Dedifferentiated amniotic fluid mesenchymal stem cell (primary cell): ENCODE results near the gene RPUSD4.

ENCODE experiments used
- DNase-seq: peaks from one replicate; pipeline ENCODE4 v3.0.0-alpha.2; 2016; ENCODE audit errors: extremely low spot score

The RPUSD4 gene

GRCh38 chr11:126157326-126158030 lies 54.0 kb downstream of the RPUSD4 start:
- no peak for DNase-seq

DNA sequence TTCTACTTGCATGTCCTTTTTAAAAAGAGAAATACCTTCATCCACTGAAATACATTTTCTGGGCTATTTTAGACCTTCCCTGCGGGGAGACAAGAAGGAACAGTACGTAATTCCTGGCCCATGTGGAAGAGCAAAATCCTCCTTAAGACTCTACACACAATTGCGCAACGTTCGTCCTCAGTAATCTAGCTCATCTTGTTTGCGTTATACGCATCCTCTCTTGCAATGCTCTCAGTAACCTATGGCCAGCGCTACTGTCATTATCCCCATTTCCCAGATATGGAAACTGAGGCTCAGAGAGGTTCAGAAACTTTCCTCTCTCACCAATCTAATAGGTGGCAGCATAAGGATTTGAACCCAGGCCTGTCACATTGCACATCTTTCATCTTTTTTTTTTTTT lies 54.6 kb downstream of the RPUSD4 start:
- no peak for DNase-seq

GRCh38 chr11:126155402-126156187 lies 55.9 kb downstream of the RPUSD4 start:
- DNase-seq = no peak

GRCh38 chr11:126154691-126155090 lies 56.8 kb downstream of the RPUSD4 start:
- DNase-seq = no peak

DNA sequence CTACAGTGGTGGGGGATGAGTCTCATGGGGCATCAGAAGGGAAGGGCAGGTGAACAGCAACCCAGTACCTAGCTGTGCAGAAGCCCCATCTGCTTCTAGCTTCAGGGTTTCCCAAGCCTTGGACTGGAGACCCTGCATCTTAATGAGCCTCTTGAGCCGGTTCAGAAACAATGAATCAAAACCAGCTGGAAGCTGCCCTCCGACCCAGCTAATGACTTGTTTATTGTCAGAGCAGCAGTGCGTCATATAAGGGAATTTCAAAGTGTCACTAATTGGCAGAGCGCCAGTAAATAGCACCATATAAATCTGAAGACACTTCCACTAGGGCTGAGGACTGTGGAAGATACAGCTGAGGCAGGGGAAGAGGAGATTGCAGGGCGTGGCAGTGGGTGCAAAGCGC lies 57.5 kb downstream of the RPUSD4 start:
- no peak for DNase-seq

- no peak for DNase-seq
These were observed 58.4 kb downstream of the RPUSD4 start for GRCh38 chr11:126153006-126153405.

DNA sequence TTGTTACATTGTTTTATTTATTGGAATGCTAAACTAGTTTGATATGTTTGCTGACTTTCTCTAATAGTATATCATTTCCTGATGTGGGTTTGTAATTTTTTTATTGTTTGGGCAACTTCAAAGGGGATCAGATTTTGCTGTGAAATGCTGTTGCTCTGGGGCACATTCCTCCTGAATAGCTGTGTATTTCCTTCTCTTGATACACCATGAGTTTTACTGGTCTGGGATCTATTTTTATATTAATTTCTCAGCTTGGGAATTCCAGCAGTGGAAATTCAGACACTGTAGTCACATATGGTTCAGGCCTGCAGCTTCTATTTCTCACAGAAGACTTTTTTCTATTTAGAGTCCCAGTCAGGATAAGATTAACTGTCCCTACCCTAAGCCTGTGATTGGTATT lies 58.9 kb downstream of the RPUSD4 start:
- DNase-seq = no peak

GRCh38 chr11:126152152-126152551 lies 59.3 kb downstream of the RPUSD4 start:
- no peak for DNase-seq
